Erythroblast (primary cell): ENCODE results near the gene TREH.

ENCODE experiments used
- GATA1 ChIP-seq: IDR thresholded peaks from 2 replicates; pipeline ENCODE4 v1.6.1; 2011; ENCODE audit warnings: low read depth, mild to moderate bottlenecking, control low read depth, low read length, moderate library complexity
- POLR2A ChIP-seq: IDR thresholded peaks from 2 replicates; pipeline ENCODE4 v1.6.1; 2011; ENCODE audit warnings: mild to moderate bottlenecking, low read length

DNA sequence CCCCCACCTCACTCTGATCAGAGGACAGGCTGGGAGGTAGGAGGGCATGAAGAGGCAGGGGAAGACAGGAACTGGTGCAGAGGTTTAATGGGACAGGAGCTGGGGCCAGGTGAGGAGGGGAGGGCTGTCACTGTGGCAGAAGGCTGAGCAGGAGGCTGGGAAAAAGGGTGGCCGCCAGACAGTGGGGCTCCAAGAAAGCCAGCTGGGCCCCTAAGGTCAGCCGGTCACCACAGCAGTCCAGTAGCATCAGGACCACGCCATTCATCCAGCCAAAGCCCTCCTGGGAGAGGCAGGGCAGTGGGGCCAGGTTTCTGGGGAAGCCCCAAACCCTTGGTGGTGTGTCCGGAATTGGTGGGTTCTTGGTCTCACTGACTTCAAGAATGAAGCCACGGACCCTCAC is 8.5 kb upstream of the TREH start:
- no peak for TF ChIP-seq POLR2A
- no peak for TF ChIP-seq GATA1
